Measurements from ENCODE around the gene FILIP1L.

DNA sequence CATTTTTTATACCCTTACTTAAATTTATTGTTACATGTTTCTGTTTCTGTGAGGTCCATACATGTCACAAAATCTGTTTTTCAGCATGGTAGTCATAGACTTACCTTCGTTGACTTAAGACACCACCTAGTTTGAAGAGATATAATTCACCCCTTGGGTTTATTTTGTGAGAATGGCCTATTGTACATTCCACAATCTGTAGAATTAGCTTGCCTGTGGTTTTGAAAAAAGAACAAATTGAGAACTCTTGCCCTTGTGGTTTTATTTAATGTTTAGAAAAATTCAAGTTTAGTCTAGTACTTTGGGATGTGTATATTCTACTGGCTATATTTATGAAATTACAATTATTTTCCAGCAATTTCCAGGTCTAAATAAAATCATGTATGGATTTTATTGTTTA is 31.6 kb downstream of the FILIP1L start:
- TF ChIP-seq, protein P1, sequence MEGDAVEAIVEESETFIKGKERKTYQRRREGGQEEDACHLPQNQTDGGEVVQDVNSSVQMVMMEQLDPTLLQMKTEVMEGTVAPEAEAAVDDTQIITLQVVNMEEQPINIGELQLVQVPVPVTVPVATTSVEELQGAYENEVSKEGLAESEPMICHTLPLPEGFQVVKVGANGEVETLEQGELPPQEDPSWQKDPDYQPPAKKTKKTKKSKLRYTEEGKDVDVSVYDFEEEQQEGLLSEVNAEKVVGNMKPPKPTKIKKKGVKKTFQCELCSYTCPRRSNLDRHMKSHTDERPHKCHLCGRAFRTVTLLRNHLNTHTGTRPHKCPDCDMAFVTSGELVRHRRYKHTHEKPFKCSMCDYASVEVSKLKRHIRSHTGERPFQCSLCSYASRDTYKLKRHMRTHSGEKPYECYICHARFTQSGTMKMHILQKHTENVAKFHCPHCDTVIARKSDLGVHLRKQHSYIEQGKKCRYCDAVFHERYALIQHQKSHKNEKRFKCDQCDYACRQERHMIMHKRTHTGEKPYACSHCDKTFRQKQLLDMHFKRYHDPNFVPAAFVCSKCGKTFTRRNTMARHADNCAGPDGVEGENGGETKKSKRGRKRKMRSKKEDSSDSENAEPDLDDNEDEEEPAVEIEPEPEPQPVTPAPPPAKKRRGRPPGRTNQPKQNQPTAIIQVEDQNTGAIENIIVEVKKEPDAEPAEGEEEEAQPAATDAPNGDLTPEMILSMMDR (IDR thresholded peaks at IDR 0.05; ENCODE audit: control extremely low read depth in 1 of 3, insufficient read depth in 1 of 3, low read depth in 1 of 3, low read length in 3 of 3), result no peak
- no peak for TF ChIP-seq POLR2A (IDR thresholded peaks at IDR 0.05; ENCODE audit: control extremely low read depth in 1 of 2, low read depth in 2 of 2, low read length in 2 of 2)
- no peak for TF ChIP-seq POLR2AphosphoS5 (IDR thresholded peaks at IDR 0.05; ENCODE audit: low read depth, low read length)
- TF ChIP-seq CBX5 (IDR thresholded peaks at IDR 0.05; ENCODE audit: low read depth, low read length), result no peak
- no peak for TF ChIP-seq HDAC2 (IDR thresholded peaks at IDR 0.05; ENCODE audit: borderline replicate concordance in 1 of 2, low read depth in 2 of 2, low read length in 2 of 2)
- TF ChIP-seq EZH2 (IDR thresholded peaks at IDR 0.05; ENCODE audit: low read depth, low read length, severe bottlenecking), result no peak
- TF ChIP-seq EP300 (IDR thresholded peaks at IDR 0.05; ENCODE audit: borderline replicate concordance in 1 of 2, low read depth in 2 of 2, low read length in 2 of 2), result no peak

All from H1 (cell line).